Measurements from ENCODE around the gene ADCY1. TPM values are rescaled to one million over a fixed set of nuclear protein-coding genes. Genes with fewer than 3 reads are reported as not detected.

ADCY1 gene
- total RNA-seq, 1 donor from 2014 or later = 6.6 TPM

GRCh38 chr7:45574669-45575500 lies 717 bp downstream of the ADCY1 start:
- Histone ChIP-seq H3K4me3 (ENCODE audit: low read depth, low read length) (peak overlapping the region; percentile 24), H3K36me3 (ENCODE audit: control insufficient read depth, insufficient read depth, low read length) (no peaks in the 10 kb centered on the region), H3K27me3 (ENCODE audit: control insufficient read depth, insufficient read depth, low read length) (peaks cover 59% of the 10 kb centered on the region)
- no peak for DNase-seq (ENCODE audit: low read depth)
- TF ChIP-seq CTCF (IDR thresholded peaks at IDR 0.05; ENCODE audit: insufficient read depth, low read length, poor library complexity, severe bottlenecking) = no peak

- H3K27me3 ChIP-seq (ENCODE audit: control insufficient read depth, insufficient read depth, low read length) = peaks cover 59% of the 10 kb centered on the region
- TF ChIP-seq CTCF (IDR thresholded peaks at IDR 0.05; ENCODE audit: insufficient read depth, low read length, poor library complexity, severe bottlenecking) = no peak
Measured at GRCh38 chr7:45575501-45576248, 1.5 kb downstream of the ADCY1 start.

GRCh38 chr7:45576249-45576929 lies 2.2 kb downstream of the ADCY1 start:
- DNase-seq (ENCODE audit: low read depth) = no peak
- TF ChIP-seq CTCF (IDR thresholded peaks at IDR 0.05; ENCODE audit: insufficient read depth, low read length, poor library complexity, severe bottlenecking) = no peak
- peaks cover 55% of the 10 kb centered on the region for H3K27me3 ChIP-seq (ENCODE audit: control insufficient read depth, insufficient read depth, low read length)
- no peak overlapping the region for H3K4me3 ChIP-seq (ENCODE audit: low read depth, low read length)
- no peaks in the 10 kb centered on the region for H3K36me3 ChIP-seq (ENCODE audit: control insufficient read depth, insufficient read depth, low read length)

More at GRCh38 chr7:45575501-45576248, 1.5 kb downstream of the ADCY1 start:
- no peak overlapping the region for H3K4me3 ChIP-seq (ENCODE audit: low read depth, low read length)
- no peaks in the 10 kb centered on the region for H3K36me3 ChIP-seq (ENCODE audit: control insufficient read depth, insufficient read depth, low read length)
- DNase-seq (ENCODE audit: low read depth) = no peak

GRCh38 chr7:45578022-45578421 lies 3.9 kb downstream of the ADCY1 start:
- Histone ChIP-seq H3K4me3 (ENCODE audit: low read depth, low read length) (no peak overlapping the region), H3K27me3 (ENCODE audit: control insufficient read depth, insufficient read depth, low read length) (peaks cover 51% of the 10 kb centered on the region), H3K36me3 (ENCODE audit: control insufficient read depth, insufficient read depth, low read length) (no peaks in the 10 kb centered on the region)
- no peak for TF ChIP-seq CTCF (IDR thresholded peaks at IDR 0.05; ENCODE audit: insufficient read depth, low read length, poor library complexity, severe bottlenecking)
- no peak for DNase-seq (ENCODE audit: low read depth)

GRCh38 chr7:45578467-45578866 lies 4.3 kb downstream of the ADCY1 start:
- DNase-seq (ENCODE audit: low read depth) = no peak
- no peak for TF ChIP-seq CTCF (IDR thresholded peaks at IDR 0.05; ENCODE audit: insufficient read depth, low read length, poor library complexity, severe bottlenecking)
- Histone ChIP-seq H3K27me3 (ENCODE audit: control insufficient read depth, insufficient read depth, low read length) (peaks cover 47% of the 10 kb centered on the region), H3K36me3 (ENCODE audit: control insufficient read depth, insufficient read depth, low read length) (no peaks in the 10 kb centered on the region), H3K4me3 (ENCODE audit: low read depth, low read length) (no peak overlapping the region)
